HepG2 (cell line): ENCODE data around the gene FGFR3.

Source experiments
- BRD4 ChIP-seq: sonication (generic); formaldehyde crosslinking; IDR thresholded peaks from 2 replicates; pipeline ENCODE4 v1.4.0; 2020; ENCODE audit warnings: missing genetic modification reagents
- CEBPB ChIP-seq: IDR thresholded peaks from 2 replicates; pipeline ENCODE4 v1.6.1; 2011; ENCODE audit warnings: low read depth, low read length, improper control_type of control experiment, borderline replicate concordance
- CHD2 ChIP-seq: IDR thresholded peaks from 2 replicates; pipeline ENCODE4 v1.6.1; 2011; ENCODE audit warnings: low read depth, low read length, improper control_type of control experiment
- ETS1 ChIP-seq: sonication (generic); formaldehyde crosslinking; IDR thresholded peaks from 2 replicates; pipeline ENCODE4 v1.4.0; 2020; ENCODE audit warnings: missing genetic modification reagents
- POGZ ChIP-seq: sonication (generic); formaldehyde crosslinking; IDR thresholded peaks from 2 replicates; pipeline ENCODE4 v1.4.0; 2020; ENCODE audit warnings: mild to moderate bottlenecking, missing genetic modification reagents
- SKIL ChIP-seq: sonication (generic); formaldehyde crosslinking; IDR thresholded peaks from 2 replicates; pipeline ENCODE4 v1.8.0; 2022; ENCODE audit warnings: missing genetic modification reagents, mild to moderate bottlenecking, moderate library complexity, borderline replicate concordance
- TAF15 ChIP-seq: fragments of 200-400 bp; formaldehyde crosslinking; IDR thresholded peaks from one replicate; pipeline ENCODE4 v1.6.1; 2018; ENCODE audit warnings: mild to moderate bottlenecking, low read depth, low read length; ENCODE audit not compliant: poor library complexity, severe bottlenecking
- TARDBP ChIP-seq: sonication (generic); formaldehyde crosslinking; IDR thresholded peaks from 2 replicates; pipeline ENCODE4 v1.8.0; 2022; ENCODE audit warnings: mild to moderate bottlenecking, missing genetic modification reagents
- ZFP91 ChIP-seq: sonication (generic); formaldehyde crosslinking; IDR thresholded peaks from 2 replicates; pipeline ENCODE4 v1.9.0; 2022; ENCODE audit warnings: missing genetic modification reagents, mild to moderate bottlenecking, borderline replicate concordance
- ZNF234 ChIP-seq: sonication (generic); formaldehyde crosslinking; conservative IDR thresholded peaks from 2 replicates; pipeline ENCODE4 v1.5.1; 2020; ENCODE audit warnings: mild to moderate bottlenecking, missing genetic modification reagents
- TF ChIP-seq, protein P1 (sequence below): sonication (generic); formaldehyde crosslinking; IDR thresholded peaks from 2 replicates; pipeline ENCODE4 v1.5.0; 2020; ENCODE audit warnings: mild to moderate bottlenecking, missing genetic modification reagents, moderate library complexity
- TF ChIP-seq, protein P2 (sequence below), 2 experiments: sonication (generic) in 1 of 2; formaldehyde crosslinking in 1 of 2; IDR thresholded peaks; 2 replicates each; pipeline versions ENCODE4 v1.5.1 to v1.6.1; 2011 to 2020; ENCODE audit warnings: borderline replicate concordance in 1 of 2, low read depth in 1 of 2, low read length in 1 of 2, mild to moderate bottlenecking in 1 of 2, missing genetic modification reagents in 1 of 2, moderate library complexity in 1 of 2

DNA sequence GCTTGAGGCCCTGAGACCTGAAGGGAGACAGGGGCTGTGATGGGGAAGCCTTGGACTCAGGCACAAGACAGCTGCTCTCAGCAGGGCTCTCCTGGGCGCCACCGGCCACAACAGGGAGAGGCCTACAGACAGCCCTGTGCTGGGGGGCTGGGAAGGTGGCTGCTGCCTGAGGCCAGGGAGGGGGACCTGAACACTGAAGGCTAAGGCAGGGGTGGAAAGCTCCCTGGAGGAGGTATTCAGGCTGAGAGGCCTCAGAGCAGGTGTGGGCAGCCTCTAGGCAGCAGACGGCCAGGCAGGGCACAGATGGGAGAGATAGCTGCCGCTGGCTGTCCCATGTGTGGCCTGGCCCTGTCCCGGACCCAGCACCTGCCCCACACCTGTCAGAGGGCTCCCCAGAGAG, 38.8 kb upstream of the FGFR3 start:
- TF ChIP-seq CHD2 (no peak), TAF15 (no peak), SKIL (CRISPR knock-in tag) (no peak), CEBPB (no peak), TARDBP (CRISPR knock-in tag) (no peak), POGZ (CRISPR knock-in tag) (no peak), ZFP91 (no peak), ETS1 (CRISPR knock-in tag) (no peak), ZNF234 (CRISPR knock-in tag) (no peak), BRD4 (CRISPR knock-in tag) (no peak)
- TF ChIP-seq, protein P1, sequence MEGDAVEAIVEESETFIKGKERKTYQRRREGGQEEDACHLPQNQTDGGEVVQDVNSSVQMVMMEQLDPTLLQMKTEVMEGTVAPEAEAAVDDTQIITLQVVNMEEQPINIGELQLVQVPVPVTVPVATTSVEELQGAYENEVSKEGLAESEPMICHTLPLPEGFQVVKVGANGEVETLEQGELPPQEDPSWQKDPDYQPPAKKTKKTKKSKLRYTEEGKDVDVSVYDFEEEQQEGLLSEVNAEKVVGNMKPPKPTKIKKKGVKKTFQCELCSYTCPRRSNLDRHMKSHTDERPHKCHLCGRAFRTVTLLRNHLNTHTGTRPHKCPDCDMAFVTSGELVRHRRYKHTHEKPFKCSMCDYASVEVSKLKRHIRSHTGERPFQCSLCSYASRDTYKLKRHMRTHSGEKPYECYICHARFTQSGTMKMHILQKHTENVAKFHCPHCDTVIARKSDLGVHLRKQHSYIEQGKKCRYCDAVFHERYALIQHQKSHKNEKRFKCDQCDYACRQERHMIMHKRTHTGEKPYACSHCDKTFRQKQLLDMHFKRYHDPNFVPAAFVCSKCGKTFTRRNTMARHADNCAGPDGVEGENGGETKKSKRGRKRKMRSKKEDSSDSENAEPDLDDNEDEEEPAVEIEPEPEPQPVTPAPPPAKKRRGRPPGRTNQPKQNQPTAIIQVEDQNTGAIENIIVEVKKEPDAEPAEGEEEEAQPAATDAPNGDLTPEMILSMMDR (CRISPR knock-in tag) = no peak
- TF ChIP-seq, protein P2, sequence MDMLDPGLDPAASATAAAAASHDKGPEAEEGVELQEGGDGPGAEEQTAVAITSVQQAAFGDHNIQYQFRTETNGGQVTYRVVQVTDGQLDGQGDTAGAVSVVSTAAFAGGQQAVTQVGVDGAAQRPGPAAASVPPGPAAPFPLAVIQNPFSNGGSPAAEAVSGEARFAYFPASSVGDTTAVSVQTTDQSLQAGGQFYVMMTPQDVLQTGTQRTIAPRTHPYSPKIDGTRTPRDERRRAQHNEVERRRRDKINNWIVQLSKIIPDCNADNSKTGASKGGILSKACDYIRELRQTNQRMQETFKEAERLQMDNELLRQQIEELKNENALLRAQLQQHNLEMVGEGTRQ (IDR thresholded peaks at IDR 0.05; ENCODE audit: low read depth, low read length) = no peak
- TF ChIP-seq, protein P2 (CRISPR knock-in tag; IDR thresholded peaks at IDR 0.05; ENCODE audit: borderline replicate concordance) = no peak
